ENCODE data around the gene SATB2. TPM values are rescaled to one million over a fixed set of nuclear protein-coding genes. Genes with fewer than 3 reads are reported as not detected.

Gene SATB2
- polyA plus RNA-seq, 1 of the 3 experiments (the other 2 are of a cell fraction) = 0.13 TPM

DNA sequence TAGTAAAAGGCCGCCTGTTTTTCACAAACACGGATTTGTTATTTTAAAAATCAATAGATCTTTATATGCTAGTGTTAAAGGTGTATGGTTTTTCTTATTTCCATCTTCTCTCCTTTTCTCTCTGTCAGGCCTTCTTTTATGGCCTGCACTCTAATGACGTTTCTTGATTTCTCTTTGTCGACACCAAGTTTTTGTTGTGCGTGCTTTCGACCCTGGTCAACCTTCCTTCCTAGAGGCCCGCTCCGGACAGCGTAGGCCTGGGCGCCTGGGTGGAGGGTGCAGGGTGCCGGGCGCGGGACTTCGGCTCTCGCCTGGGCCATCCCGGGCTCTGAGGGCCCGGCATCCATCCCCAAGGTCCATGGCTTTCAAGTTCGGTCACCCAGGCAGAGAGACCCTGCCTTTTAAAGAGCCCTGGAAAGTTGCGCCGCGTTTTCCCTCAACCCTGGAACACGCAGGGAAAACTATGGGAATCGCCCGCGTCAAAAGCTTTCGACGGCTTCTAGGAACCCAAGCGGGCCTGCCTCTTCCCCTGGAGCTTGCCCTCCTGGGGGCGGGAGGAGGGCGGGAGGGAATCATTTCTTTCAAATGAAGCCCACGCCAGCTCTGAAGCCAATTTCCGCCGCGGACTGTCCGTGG, 4.1 kb upstream of the SATB2 start:
- no peaks in the 10 kb centered on the region for H3K36me3 ChIP-seq (replicated peaks in 1 of 2; ENCODE audit: control insufficient read depth in 1 of 2, insufficient read depth in 2 of 2, low read length in 1 of 2)
- no peaks in the 10 kb centered on the region for H3K9me2 ChIP-seq
- H3K27me3 ChIP-seq (ENCODE audit: insufficient read depth) = peaks cover 87% of the 10 kb centered on the region
- H4K20me1 ChIP-seq (ENCODE audit: insufficient read depth) = no peaks in the 10 kb centered on the region
- TF ChIP-seq EZH2phosphoT487 (IDR thresholded peaks at IDR 0.05; ENCODE audit: borderline replicate concordance, low read depth) (peak; percentile 80; the same call in 1 of the 2 replicates), SMC3 (IDR thresholded peaks at IDR 0.05; ENCODE audit: low read depth, low read length) (no peak)
- H3K4me2 ChIP-seq = no peak overlapping the region
- peaks cover 8% of the 10 kb centered on the region for H3F3A ChIP-seq (replicated peaks; ENCODE audit: insufficient read depth)
- no peak overlapping the region for H3K9ac ChIP-seq
- 20% methylated on average over 35 of the region's 35 CpGs for WGBS (ENCODE audit: low lambda C conversion rate)
- no peak overlapping the region for H2AFZ ChIP-seq (ENCODE audit: low read depth)
- no peaks in the 10 kb centered on the region for H3K79me2 ChIP-seq (ENCODE audit: insufficient read depth)
- H3K4me3 ChIP-seq (ENCODE audit: low read depth in 2 of 2, low read length in 1 of 2) = no peak overlapping the region
- H3K27ac ChIP-seq (ENCODE audit: low read depth in 2 of 2, low read length in 1 of 2) = no peak overlapping the region
- H3K9me3 ChIP-seq = no peaks in the 10 kb centered on the region
- CTCF ChIA-PET = interaction anchor here (1.0 to 3.4 kb wide), 5 partner anchors 8 to 1045 kb away, joined by 3 to 12 read pairs (median 3); no protein-coding TSS in a partner anchor
- peak; percentile 31 for DNase-seq
- peaks cover 0 to 12% of the 10 kb centered on the region in 2 experiments; a peak in 1 of 4 replicates for H3K4me1 ChIP-seq (ENCODE audit: control insufficient read depth in 1 of 2, insufficient read depth in 2 of 2, low read depth in 1 of 2, low read length in 1 of 2)
- POLR2A ChIA-PET = no interaction called here

DNA sequence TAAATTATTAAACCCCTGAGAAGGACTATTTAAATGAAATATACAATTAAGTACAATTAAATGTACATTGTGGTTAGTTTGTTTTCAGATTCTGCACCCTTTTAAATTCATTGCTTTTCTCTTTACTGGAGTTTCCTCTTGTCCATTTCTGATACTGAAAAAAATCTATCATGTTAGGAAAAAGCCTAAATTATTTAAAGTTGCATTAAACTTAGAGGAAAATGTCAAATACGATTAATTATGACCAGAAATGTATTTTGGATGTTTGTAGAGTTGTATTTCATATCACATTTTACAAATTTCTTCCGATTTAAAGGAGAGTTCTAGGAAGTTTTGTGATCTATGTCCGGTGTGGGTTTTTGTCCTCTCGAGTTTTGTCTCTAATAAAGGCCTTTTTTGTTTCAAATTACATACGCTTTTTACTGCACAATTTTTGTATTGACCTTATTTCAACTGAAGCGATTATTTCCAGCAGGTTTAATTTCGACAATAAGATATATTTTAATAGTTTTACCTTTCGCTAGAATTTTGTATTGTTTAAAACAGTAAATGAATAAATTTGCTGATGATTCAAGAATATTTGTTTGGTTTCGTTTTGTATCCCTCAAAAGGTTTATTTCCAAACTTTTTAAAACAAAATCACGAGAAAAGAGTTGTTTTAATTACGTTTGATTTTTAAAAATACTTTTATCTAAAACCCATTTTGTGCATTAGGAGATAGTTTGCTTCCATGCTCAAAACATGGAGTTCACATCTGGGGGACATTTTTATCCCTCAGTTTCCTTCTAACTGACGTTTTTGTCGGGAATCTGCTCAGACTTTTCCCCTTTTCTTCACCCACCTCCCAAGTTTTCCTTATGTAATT, 3.3 kb upstream of the SATB2 start:
- CTCF ChIA-PET = interaction anchor here (1.1 to 1.5 kb wide), 2 partner anchors 24 to 38 kb away, joined by 3 read pairs; no protein-coding TSS in a partner anchor

More for the DNA sequence above, 3.3 kb upstream of the SATB2 start:
- H3K4me2 ChIP-seq = no peak overlapping the region
- no peaks in the 10 kb centered on the region for H4K20me1 ChIP-seq (ENCODE audit: insufficient read depth)
- no peaks in the 10 kb centered on the region for H3K36me3 ChIP-seq (replicated peaks in 1 of 2; ENCODE audit: control insufficient read depth in 1 of 2, insufficient read depth in 2 of 2, low read length in 1 of 2)
- no peak for DNase-seq
- H3F3A ChIP-seq (replicated peaks; ENCODE audit: insufficient read depth) = peaks cover 8% of the 10 kb centered on the region
- TF ChIP-seq YY1 (IDR thresholded peaks at IDR 0.05; ENCODE audit: low read depth) (no peak), GATA2 (CRISPR knock-in tag; IDR thresholded peaks at IDR 0.05) (no peak), EZH2phosphoT487 (IDR thresholded peaks at IDR 0.05; ENCODE audit: borderline replicate concordance, low read depth) (no peak), EP300 (IDR thresholded peaks at IDR 0.05; ENCODE audit: borderline replicate concordance in 1 of 2, low read depth in 1 of 2, low read length in 1 of 2) (no peak), JUND (IDR thresholded peaks at IDR 0.05) (no peak), NFIC (IDR thresholded peaks at IDR 0.05; ENCODE audit: borderline replicate concordance) (no peak), TCF12 (IDR thresholded peaks at IDR 0.05) (no peak), FOSL2 (IDR thresholded peaks at IDR 0.05; ENCODE audit: borderline replicate concordance, low read depth) (no peak), RFX5 (IDR thresholded peaks at IDR 0.05; ENCODE audit: low read length) (no peak)
- TF ChIP-seq, protein P1, sequence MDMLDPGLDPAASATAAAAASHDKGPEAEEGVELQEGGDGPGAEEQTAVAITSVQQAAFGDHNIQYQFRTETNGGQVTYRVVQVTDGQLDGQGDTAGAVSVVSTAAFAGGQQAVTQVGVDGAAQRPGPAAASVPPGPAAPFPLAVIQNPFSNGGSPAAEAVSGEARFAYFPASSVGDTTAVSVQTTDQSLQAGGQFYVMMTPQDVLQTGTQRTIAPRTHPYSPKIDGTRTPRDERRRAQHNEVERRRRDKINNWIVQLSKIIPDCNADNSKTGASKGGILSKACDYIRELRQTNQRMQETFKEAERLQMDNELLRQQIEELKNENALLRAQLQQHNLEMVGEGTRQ (IDR thresholded peaks at IDR 0.05; ENCODE audit: borderline replicate concordance, low read depth, low read length) = no peak
- TF ChIP-seq, protein P2, sequence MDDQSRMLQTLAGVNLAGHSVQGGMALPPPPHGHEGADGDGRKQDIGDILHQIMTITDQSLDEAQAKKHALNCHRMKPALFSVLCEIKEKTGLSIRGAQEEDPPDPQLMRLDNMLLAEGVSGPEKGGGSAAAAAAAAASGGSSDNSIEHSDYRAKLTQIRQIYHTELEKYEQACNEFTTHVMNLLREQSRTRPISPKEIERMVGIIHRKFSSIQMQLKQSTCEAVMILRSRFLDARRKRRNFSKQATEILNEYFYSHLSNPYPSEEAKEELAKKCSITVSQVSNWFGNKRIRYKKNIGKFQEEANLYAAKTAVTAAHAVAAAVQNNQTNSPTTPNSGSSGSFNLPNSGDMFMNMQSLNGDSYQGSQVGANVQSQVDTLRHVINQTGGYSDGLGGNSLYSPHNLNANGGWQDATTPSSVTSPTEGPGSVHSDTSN (IDR thresholded peaks at IDR 0.05) = no peak
- no peaks in the 10 kb centered on the region for H3K9me2 ChIP-seq
- POLR2A ChIA-PET = no interaction called here
- H3K4me3 ChIP-seq (ENCODE audit: low read depth in 2 of 2, low read length in 1 of 2) = no peak overlapping the region
- H3K27ac ChIP-seq (ENCODE audit: low read depth in 2 of 2, low read length in 1 of 2) = no peak overlapping the region
- peaks cover 86% of the 10 kb centered on the region for H3K27me3 ChIP-seq (ENCODE audit: insufficient read depth)
- no peak overlapping the region for H3K9ac ChIP-seq
- no peak overlapping the region for H2AFZ ChIP-seq (ENCODE audit: low read depth)
- no peaks in the 10 kb centered on the region for H3K79me2 ChIP-seq (ENCODE audit: insufficient read depth)
- 14% methylated on average over 13 of the region's 13 CpGs for WGBS (ENCODE audit: low lambda C conversion rate)
- no peaks in the 10 kb centered on the region for H3K9me3 ChIP-seq
- H3K4me1 ChIP-seq (ENCODE audit: control insufficient read depth in 1 of 2, insufficient read depth in 2 of 2, low read depth in 1 of 2, low read length in 1 of 2) = peaks cover 0 to 12% of the 10 kb centered on the region in 2 experiments; a peak in 1 of 4 replicates
